GM12872 (cell line): ENCODE data around the gene C11orf58.

Experiments used
- TF ChIP-seq, protein P1 (sequence below): IDR thresholded peaks from 3 replicates; pipeline ENCODE4 v1.5.1; 2011; ENCODE audit warnings: low read depth, mild to moderate bottlenecking, low read length, moderate library complexity; ENCODE audit not compliant: insufficient read depth

Gene C11orf58

DNA sequence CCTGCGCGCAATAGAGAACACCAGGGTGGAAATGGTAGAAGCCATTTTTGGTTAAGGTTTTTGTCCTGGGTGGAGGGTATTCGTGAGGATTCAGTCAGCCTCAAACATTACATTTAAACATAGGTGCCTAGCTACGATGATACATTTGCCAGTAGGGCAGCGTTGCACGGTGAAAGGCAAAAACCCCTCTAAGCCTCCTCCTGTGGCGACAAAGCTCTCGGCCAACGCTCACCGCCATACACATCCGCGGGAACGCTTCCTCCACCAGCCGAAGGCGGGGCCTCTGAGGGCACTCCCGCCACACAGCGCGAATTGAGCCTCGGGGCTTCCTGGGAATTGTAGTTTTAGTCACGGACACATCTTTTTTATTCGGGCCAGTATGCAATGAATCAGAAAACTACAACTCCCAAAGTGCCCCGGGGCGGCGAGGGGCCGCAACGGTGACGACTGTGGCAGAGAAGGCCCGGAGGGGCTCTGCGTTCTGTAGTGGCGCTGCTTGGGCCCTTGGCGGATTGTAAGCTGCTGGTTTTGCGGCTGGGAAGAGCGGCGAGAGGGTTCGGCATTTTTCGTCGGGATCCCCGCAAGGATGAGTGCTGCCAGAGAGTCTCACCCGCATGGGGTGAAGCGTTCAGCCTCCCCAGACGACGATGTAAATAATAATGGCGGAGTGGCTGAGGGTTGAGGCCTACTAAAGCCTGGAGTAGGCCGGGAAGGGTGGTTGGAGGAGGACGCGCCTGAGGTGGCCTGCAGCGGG is at the start of gene C11orf58:
C11orf58 (plus strand) TSS at position 455 of the 754 bp plus-strand sequence; CDS start at position 587, 132 bp downstream.
- TF ChIP-seq, protein P1, sequence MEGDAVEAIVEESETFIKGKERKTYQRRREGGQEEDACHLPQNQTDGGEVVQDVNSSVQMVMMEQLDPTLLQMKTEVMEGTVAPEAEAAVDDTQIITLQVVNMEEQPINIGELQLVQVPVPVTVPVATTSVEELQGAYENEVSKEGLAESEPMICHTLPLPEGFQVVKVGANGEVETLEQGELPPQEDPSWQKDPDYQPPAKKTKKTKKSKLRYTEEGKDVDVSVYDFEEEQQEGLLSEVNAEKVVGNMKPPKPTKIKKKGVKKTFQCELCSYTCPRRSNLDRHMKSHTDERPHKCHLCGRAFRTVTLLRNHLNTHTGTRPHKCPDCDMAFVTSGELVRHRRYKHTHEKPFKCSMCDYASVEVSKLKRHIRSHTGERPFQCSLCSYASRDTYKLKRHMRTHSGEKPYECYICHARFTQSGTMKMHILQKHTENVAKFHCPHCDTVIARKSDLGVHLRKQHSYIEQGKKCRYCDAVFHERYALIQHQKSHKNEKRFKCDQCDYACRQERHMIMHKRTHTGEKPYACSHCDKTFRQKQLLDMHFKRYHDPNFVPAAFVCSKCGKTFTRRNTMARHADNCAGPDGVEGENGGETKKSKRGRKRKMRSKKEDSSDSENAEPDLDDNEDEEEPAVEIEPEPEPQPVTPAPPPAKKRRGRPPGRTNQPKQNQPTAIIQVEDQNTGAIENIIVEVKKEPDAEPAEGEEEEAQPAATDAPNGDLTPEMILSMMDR: no peak

DNA sequence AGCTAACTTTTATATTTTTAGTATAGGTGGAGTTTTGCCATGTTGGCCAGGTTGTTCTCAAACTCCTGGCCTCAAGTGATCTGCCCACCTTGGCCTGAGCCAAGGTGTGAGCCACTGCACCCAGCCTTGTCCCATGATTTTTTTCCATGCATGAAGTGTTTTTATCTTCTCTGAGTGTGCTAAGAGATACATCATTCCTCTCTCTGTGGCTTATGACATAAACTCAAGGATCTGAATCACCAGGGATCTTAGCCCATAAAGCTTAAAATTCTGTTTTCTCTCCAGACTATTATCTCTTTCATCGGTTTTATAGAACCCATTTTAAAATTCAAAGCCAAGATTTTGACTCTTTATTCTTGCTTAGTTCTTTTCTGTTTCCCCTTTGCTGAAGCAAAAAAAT is 48.4 kb upstream of the C11orf58 start:
- TF ChIP-seq, protein P1: no peak

DNA sequence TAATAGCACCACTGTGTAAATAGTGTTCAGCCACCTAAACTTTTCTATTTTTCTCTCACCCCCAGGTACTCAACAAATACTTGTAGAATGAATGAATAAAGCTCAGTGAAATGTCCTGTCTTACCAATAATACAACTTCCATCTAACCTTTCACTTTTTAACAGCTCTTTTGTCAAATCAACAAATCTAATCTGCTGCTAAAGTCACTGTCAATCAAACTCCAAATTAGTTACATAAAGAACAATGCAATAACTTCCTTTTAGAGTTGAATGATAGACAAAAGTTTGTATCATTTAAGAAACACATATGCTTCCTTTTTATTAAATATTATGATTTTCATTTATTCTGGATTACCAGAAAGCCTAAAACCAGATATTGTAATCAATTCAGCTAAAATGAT is 34.7 kb upstream of the C11orf58 start:
- TF ChIP-seq, protein P1: no peak

DNA sequence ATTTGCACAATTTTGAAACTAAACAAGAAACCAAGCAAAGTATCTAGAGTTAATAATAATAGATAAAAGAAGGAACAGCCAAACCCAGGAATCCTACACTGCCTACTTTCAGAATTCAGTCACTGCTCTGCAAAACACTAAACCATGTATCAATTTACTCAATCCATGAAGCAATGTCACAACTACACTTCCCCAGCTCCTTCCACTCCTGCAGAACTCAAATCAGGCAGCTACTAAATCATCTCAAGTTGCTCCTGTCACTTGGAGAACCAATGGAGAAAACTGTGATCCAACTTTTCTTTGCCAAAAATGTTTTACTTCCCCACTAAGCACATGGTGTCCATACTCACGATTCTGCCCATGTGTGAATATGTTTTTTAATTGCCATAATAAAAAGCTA is 24.9 kb upstream of the C11orf58 start:
- TF ChIP-seq, protein P1: no peak

DNA sequence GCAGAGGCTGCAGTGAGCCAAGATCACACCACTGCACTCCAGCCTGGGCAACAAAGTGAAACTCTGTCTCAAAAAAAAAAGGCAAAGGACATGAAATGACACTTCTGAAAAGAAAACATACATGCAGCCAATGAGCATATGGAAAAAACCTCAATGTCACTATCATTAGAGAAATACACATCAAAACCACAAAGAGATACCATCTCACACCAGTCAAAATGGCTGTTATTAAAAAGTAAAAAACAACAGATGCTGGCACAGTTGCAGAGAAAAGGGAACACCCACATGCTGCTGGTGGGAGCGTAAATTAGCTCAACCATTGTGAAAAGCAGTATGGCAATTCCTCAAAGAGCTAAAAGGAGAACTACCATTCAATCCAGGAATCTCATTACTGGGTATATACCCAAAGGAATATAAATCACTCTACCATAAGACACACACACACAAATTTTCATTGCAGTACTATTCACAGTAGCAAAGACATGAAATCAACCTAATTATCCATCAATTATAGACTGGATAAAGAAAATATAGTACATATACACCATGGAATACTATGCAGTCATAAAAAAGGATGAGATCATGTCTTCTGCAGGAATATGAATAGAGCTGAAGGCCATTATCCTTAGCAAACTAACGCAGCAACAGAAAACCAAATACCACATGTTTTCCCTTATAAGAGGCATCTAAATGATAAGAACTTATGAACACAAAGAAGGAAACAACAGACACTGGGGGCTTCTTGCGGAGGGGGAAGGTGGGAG is 15.7 kb upstream of the C11orf58 start:
- TF ChIP-seq, protein P1: no peak

DNA sequence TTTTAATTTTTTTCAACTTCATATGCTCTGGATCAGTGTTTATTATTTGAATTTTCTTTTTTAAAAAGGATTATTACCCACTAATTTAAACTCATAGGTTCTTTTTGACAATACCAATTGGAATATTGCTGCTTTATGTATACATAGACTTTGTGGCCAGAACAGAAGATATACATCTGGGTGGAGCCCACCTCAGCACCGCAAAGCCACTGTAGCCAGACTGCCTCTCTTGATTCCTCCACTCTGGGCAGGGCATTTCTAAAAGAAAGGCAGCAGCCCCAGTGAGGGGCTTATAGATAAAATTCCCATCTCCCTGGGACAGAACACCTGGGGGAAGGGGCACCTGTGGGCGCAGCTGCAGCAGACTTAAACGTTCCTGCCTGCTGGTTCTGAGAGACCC is 10.6 kb upstream of the C11orf58 start:
- TF ChIP-seq, protein P1: no peak

DNA sequence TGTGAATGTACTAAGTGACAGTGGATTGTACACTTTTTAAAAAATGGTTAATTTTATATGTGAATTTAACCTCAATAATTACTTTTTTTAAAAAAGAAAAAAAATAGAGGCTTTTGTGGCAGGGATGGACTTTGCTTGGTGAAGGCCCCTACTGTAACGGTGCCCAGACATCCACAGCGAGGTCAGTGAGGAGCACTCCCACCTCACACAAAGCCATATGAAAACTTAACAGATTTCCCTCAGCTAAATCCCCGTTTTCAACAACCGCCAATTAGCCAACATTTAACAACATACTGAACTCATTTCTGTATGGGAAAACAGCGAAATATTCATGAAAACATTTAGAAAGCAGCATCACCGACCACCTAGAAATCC is 642 bp upstream of the C11orf58 start:
- TF ChIP-seq, protein P1: no peak
